Epithelial cell of proximal tubule (primary cell): ENCODE measurements around the gene CORO7. TPM values are rescaled to one million over a fixed set of nuclear protein-coding genes. Genes with fewer than 3 reads are reported as not detected.
A peak's percentile ranks its signal among the peaks of the same experiment; 100 is the strongest.

ENCODE experiments used
- DNase-seq: peaks from one replicate; pipeline ENCODE4 v3.0.0-alpha.2; 2011; ENCODE audit warnings: low read depth
- H3K4me3 ChIP-seq: 2 replicates; pipeline ENCODE4 v1.5.1; 2011; ENCODE audit warnings: low read depth, mild to moderate bottlenecking, low read length
- total RNA-seq: library from RNA; depleted of rRNA; stranded (reverse); fragments of >200 nt; gene quantifications from 2 replicates; pipeline ENCODE4 v1.2.3, GENCODE V29; 2015
- TF ChIP-seq, protein P1 (sequence below): conservative IDR thresholded peaks from 2 replicates; pipeline ENCODE4 v1.5.1; 2012; ENCODE audit warnings: low read depth, mild to moderate bottlenecking, low read length

CORO7 gene
- total RNA-seq, 1 donor from 2014 or later = 101 TPM

DNA sequence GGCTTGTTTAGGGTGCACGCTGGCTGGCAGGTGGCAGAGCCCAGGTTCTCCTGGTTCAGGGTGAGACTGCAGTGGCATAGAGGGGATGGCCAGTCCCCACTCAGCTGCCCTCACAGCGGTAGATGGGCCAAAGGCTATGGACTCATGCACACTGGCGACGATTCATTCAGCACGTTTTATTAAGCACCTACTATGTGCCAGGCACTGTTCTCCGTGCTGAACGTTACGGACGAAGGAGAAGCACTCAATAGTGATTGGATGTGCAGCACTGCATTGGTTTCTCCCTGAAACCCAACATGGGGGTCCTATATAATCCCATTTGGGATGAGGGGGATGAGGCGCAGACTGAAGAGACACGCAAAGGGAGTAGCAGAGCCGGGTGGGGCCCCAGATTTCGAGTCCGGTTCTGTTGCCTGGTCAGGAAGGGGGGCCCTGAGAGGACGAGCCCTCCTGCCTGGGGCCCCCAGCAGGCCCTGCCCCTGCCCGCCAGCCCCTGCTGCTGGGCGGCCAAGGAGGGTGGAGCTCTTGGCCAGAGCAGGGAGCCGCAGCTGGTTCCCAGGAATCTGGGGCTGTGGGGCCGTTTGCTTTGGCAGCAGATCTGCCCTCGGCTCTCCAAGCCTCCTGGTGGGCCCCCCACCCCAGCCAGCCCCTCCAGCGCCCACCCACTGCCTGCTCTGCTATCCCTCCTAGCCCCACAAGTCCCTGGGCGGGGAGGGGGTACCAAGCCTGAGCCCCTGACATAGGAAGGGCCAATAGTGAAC is 91.7 kb downstream of the CORO7 start:
- no peak for DNase-seq
- TF ChIP-seq, protein P1, sequence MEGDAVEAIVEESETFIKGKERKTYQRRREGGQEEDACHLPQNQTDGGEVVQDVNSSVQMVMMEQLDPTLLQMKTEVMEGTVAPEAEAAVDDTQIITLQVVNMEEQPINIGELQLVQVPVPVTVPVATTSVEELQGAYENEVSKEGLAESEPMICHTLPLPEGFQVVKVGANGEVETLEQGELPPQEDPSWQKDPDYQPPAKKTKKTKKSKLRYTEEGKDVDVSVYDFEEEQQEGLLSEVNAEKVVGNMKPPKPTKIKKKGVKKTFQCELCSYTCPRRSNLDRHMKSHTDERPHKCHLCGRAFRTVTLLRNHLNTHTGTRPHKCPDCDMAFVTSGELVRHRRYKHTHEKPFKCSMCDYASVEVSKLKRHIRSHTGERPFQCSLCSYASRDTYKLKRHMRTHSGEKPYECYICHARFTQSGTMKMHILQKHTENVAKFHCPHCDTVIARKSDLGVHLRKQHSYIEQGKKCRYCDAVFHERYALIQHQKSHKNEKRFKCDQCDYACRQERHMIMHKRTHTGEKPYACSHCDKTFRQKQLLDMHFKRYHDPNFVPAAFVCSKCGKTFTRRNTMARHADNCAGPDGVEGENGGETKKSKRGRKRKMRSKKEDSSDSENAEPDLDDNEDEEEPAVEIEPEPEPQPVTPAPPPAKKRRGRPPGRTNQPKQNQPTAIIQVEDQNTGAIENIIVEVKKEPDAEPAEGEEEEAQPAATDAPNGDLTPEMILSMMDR = no peak
- peak overlapping the region; percentile 2 for H3K4me3 ChIP-seq

DNA sequence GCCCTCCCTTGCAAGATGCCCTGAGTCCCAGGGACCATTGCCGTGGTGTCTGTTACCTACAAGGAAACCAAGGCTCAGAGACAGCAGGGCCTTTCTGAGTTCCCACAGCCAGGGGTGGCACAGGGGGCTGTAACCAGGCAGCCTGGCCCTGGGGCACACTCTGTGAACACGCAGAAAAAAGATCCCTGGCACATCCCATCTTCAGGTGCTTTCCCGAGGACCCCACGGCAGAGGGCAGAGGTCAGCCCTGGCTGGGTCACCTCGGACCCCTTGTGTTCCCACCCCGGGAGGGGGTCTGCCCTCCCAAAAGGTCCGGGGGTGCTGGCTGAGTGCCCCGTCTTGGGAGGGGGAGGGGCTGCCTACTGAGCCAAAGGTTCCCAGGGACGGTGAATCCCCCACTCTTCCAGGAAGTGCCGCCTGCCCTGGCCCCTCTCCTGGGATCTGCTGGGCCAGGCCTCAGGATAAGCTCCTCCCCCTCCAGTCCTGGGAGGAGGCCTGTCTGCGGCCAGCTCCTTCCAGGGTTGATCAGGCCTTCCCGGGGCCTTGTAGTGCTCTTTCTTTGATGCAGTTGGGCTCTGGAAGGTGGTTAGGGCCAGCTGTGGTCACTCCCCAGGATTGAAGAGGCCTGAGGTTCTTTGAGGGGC is 92.4 kb downstream of the CORO7 start:
- TF ChIP-seq, protein P1 = no peak
- no peak for DNase-seq
- peak overlapping the region; percentile 2 for H3K4me3 ChIP-seq

DNA sequence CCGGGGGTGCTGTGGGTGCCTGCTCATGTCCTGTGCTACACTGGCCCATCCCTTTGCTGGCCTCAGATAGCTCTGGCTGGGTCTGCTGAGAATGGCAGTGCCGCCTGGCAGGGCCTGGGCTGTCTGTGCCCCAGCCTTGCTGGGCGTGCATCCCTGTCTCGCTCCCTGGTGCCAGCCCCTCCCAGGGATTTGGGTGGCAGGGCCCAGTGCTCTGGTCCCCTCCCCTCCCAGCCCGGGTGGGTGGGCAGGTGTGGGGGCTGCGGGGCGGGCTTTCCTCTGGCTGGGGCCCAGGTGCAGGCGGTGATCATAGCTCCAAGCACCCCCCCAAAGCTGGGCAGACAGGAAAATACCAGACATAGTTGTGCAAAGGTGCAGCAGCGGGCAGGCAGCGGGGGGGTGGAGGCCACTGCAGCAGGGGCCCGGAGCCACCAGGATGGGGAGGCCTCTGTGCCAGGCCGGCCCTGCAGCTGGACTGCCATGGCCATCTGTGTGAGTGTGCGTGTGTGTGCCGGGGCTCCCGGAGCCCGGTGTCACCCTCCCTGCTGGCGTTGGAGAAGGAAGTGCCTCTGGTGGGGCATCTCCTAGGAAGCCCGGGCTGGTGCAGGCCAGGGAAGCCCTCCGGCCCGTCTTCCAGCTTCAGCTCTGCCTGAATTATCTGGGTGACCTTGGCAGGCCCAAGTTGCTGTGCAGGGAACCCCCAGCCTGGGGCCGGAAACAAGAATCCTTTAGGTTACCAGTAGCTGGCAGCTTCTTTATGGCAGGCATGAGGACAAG is 93.1 kb downstream of the CORO7 start:
- H3K4me3 ChIP-seq = no peak overlapping the region
- no peak for DNase-seq

DNA sequence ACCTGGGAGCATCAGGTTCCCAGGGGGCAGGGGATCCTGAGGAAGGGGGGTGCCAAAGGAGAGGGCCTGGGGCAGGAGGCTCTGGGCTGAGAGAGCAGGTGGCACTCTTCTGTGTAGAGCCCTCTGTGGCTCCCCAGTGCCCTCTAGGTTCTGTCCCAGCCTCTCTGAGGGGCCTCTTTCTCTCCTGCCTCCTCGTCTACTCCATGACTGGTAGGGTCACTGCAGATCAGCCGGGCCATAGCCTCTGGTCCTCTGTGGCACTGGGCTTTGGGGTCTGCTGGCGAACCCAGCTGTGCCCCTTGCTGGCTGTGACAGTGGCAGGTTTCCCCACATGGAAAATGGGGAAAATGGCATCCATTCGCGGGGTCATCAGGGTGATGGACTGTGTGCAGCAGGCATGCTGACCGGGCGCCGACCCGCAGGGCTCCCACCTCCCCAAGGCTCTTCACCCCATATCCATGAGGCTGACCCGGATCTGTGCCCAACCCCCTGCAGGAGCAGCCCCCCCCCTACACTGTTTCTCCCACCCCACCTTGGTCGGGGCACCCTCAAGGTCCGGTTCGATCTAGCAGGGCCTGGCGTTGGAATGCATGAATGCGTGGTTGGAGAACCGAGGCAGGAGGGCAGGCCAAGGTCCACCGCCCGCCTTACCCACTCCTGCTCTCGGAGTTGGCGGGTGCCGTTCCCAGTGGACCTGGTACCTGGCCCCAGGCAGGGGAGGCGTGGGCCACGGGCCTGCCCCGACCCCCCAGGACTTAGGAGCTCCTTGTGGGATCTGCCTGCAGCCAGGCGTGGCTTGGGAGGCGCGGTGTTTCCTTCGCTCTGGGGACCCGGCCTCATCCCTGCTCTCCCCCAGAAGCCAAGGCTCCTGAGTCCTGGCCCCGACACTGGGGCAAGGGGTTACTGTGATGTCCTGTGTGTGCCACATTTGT is 94.0 kb downstream of the CORO7 start:
- TF ChIP-seq, protein P1 = no peak
- no peak for DNase-seq
- H3K4me3 ChIP-seq = no peak overlapping the region

More for the DNA sequence above, 93.1 kb downstream of the CORO7 start:
- TF ChIP-seq, protein P1 = no peak

DNA sequence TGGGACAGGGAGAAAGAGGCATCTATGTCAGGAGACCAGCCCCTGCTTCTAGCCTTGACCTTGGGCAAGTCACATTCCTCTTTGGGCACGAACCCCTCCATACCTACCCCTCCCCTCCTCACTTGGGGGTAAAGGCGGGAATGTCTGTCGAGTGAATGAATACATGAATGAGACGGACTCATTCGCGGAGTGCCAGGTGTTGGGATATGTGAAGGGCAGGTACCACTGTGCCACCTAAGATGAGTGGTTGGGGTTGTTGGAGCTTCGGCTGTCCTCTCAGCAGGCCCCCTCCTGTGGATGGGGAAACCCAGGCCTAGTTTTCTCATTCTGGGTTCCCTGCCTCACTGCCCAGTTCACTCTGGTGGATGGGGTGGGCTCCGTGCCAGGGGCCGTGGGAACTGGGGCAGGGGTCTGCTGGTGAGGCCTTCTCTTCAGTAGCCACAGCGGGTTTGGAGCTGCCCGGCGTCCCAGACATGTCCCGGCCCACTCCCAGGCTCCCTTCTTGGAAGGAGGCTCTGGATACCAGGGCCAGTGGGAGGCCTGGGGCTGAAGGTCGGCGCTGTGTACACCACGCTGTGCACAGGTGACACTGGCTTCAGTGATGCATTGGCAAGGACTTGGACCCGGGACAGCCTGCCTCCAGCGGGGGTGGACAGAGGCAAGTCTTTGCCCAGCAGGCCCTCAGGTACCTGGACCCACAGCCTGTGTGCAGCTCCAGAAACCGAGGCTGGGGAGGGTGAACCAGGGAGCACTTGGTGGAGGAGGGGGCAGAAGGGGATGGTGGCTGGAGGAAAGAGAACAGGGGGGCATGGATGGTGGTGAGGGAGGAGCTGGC is 94.9 kb downstream of the CORO7 start:
- H3K4me3 ChIP-seq = no peak overlapping the region
- TF ChIP-seq, protein P1 = no peak
- DNase-seq = no peak
